Measurements from ENCODE around the gene ST6GALNAC3.

GRCh38 chr1:76059451-76059850 is 15.1 kb upstream of the ST6GALNAC3 start:
- TF ChIP-seq, protein P1, sequence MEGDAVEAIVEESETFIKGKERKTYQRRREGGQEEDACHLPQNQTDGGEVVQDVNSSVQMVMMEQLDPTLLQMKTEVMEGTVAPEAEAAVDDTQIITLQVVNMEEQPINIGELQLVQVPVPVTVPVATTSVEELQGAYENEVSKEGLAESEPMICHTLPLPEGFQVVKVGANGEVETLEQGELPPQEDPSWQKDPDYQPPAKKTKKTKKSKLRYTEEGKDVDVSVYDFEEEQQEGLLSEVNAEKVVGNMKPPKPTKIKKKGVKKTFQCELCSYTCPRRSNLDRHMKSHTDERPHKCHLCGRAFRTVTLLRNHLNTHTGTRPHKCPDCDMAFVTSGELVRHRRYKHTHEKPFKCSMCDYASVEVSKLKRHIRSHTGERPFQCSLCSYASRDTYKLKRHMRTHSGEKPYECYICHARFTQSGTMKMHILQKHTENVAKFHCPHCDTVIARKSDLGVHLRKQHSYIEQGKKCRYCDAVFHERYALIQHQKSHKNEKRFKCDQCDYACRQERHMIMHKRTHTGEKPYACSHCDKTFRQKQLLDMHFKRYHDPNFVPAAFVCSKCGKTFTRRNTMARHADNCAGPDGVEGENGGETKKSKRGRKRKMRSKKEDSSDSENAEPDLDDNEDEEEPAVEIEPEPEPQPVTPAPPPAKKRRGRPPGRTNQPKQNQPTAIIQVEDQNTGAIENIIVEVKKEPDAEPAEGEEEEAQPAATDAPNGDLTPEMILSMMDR (IDR thresholded peaks at IDR 0.05; ENCODE audit: poor library complexity) = no peak
- no peak for TF ChIP-seq EZH2 (IDR thresholded peaks at IDR 0.05; ENCODE audit: borderline replicate concordance)

Data from hepatocyte (in vitro differentiated cells).